ENCODE results near the gene CIC. TPM values are rescaled to one million over a fixed set of nuclear protein-coding genes. Genes with fewer than 3 reads are reported as not detected.

CIC gene
- polyA plus RNA-seq, 1 donor (not counting 4 experiments of a cell fraction or from before 2014, with no cell fraction given): 3.1 TPM

- no peak overlapping the region for H3K4me3 ChIP-seq (ENCODE audit: control insufficient read depth in 2 of 3, extremely low read depth in 1 of 3, insufficient read depth in 2 of 3, low read depth in 1 of 3, low read length in 3 of 3)
- H4K20me1 ChIP-seq (ENCODE audit: control insufficient read depth, extremely low read depth, insufficient read depth, low read length): no peaks in the 10 kb centered on the region
- no peaks in the 10 kb centered on the region for H3K4me1 ChIP-seq (ENCODE audit: control insufficient read depth, extremely low read depth, insufficient read depth, low read length)
- no peaks in the 10 kb centered on the region for H3K36me3 ChIP-seq (ENCODE audit: control insufficient read depth in 2 of 2, extremely low read depth in 1 of 2, insufficient read depth in 2 of 2, low read length in 2 of 2)
- H3K27ac ChIP-seq (ENCODE audit: control insufficient read depth, insufficient read depth, low read length): no peak overlapping the region
- H3K9me1 ChIP-seq (ENCODE audit: control insufficient read depth, extremely low read depth, insufficient read depth, low read length): no peaks in the 10 kb centered on the region
- TF ChIP-seq CTCF (optimal IDR thresholded peaks at IDR 0.05 in 1 of 3, IDR thresholded peaks at IDR 0.05 in 1 of 3, conservative IDR thresholded peaks at IDR 0.05 in 1 of 3; ENCODE audit: extremely low read depth in 1 of 3, insufficient read depth in 2 of 3, low read length in 3 of 3) (no peak), EZH2 (IDR thresholded peaks at IDR 0.05; ENCODE audit: low read length) (no peak)
- dilution Hi-C loops (cut with MboI; ENCODE audit: extremely low pct_ligation_motif_present, low sequenced_read_pairs): no loop called here
- H3K9ac ChIP-seq (ENCODE audit: control insufficient read depth, extremely low read depth, insufficient read depth, low read length): no peak overlapping the region
- H3K4me2 ChIP-seq (ENCODE audit: control insufficient read depth, extremely low read depth, insufficient read depth, low read depth, low read length): no peak overlapping the region
- no peaks in the 10 kb centered on the region for H3K79me2 ChIP-seq (ENCODE audit: control insufficient read depth, insufficient read depth, low read length)
- DNase-seq (ENCODE audit: low read depth, low spot score) (no peak), FAIRE-seq (no peak)
- no peaks in the 10 kb centered on the region for H3K9me3 ChIP-seq (ENCODE audit: control insufficient read depth, low read depth, low read length)
- H3K27me3 ChIP-seq (ENCODE audit: control insufficient read depth, extremely low read depth, insufficient read depth, low read length): peaks cover 35% of the 10 kb centered on the region
- no peak overlapping the region for H2AFZ ChIP-seq (ENCODE audit: control insufficient read depth, low read length)
These were observed 46.0 kb downstream of the CIC start for GRCh38 chr19:42315024-42315423.

- H3K4me2 ChIP-seq (ENCODE audit: control insufficient read depth, extremely low read depth, insufficient read depth, low read depth, low read length): no peak overlapping the region
- no peaks in the 10 kb centered on the region for H3K9me3 ChIP-seq (ENCODE audit: control insufficient read depth, low read depth, low read length)
- no peaks in the 10 kb centered on the region for H3K79me2 ChIP-seq (ENCODE audit: control insufficient read depth, insufficient read depth, low read length)
- DNase-seq (ENCODE audit: low read depth, low spot score) (no peak), FAIRE-seq (no peak)
- peaks cover 35% of the 10 kb centered on the region for H3K27me3 ChIP-seq (ENCODE audit: control insufficient read depth, extremely low read depth, insufficient read depth, low read length)
- no peaks in the 10 kb centered on the region for H4K20me1 ChIP-seq (ENCODE audit: control insufficient read depth, extremely low read depth, insufficient read depth, low read length)
- dilution Hi-C loops (cut with MboI; ENCODE audit: extremely low pct_ligation_motif_present, low sequenced_read_pairs): no loop called here
- H3K4me1 ChIP-seq (ENCODE audit: control insufficient read depth, extremely low read depth, insufficient read depth, low read length): no peaks in the 10 kb centered on the region
- no peak overlapping the region for H3K4me3 ChIP-seq (ENCODE audit: control insufficient read depth in 2 of 3, extremely low read depth in 1 of 3, insufficient read depth in 2 of 3, low read depth in 1 of 3, low read length in 3 of 3)
- no peak overlapping the region for H2AFZ ChIP-seq (ENCODE audit: control insufficient read depth, low read length)
- H3K27ac ChIP-seq (ENCODE audit: control insufficient read depth, insufficient read depth, low read length): no peak overlapping the region
- no peak overlapping the region for H3K9ac ChIP-seq (ENCODE audit: control insufficient read depth, extremely low read depth, insufficient read depth, low read length)
- TF ChIP-seq CTCF (optimal IDR thresholded peaks at IDR 0.05 in 1 of 3, IDR thresholded peaks at IDR 0.05 in 1 of 3, conservative IDR thresholded peaks at IDR 0.05 in 1 of 3; ENCODE audit: extremely low read depth in 1 of 3, insufficient read depth in 2 of 3, low read length in 3 of 3) (no peak), EZH2 (IDR thresholded peaks at IDR 0.05; ENCODE audit: low read length) (no peak)
- no peaks in the 10 kb centered on the region for H3K9me1 ChIP-seq (ENCODE audit: control insufficient read depth, extremely low read depth, insufficient read depth, low read length)
- no peaks in the 10 kb centered on the region for H3K36me3 ChIP-seq (ENCODE audit: control insufficient read depth in 2 of 2, extremely low read depth in 1 of 2, insufficient read depth in 2 of 2, low read length in 2 of 2)
These were observed 47.5 kb downstream of the CIC start for GRCh38 chr19:42316223-42317211.
